LHCN-M2 (cell line): ENCODE results near the gene WDTC1. TPM values are rescaled to one million over a fixed set of nuclear protein-coding genes. Genes with fewer than 3 reads are reported as not detected.

Experiments used
- DNase-seq: peaks from one replicate; pipeline ENCODE4 v3.0.0-alpha.2; 2012; ENCODE audit warnings: low read depth
- total RNA-seq: library from RNA; depleted of rRNA; stranded (reverse); fragments of >200 nt; gene quantifications from 2 replicates; pipeline ENCODE4 v1.2.3, GENCODE V29; 2014; rRNA removed

Gene WDTC1
- total RNA-seq, 1 experiment from 2014 or later, result 19.3 TPM

GRCh38 chr1:27356277-27356618, 121.8 kb downstream of the WDTC1 start:
- DNase-seq, result no peak

- no peak for DNase-seq
Observed at GRCh38 chr1:27356619-27357280, 122.3 kb downstream of the WDTC1 start.

- DNase-seq, result no peak
Observed at GRCh38 chr1:27357281-27358037, 123.0 kb downstream of the WDTC1 start.

Other genes starting within 250 kb of the WDTC1 start
- 22.4 and 27.0 TPM in 2 replicates for gene TRNP1, start 240.9 kb upstream of the WDTC1 start, total RNA-seq
- gene TENT5B, start 221.8 kb upstream of the WDTC1 start, total RNA-seq, result 3.3 and 3.6 TPM in 2 replicates
- gene SLC9A1, start 79.5 kb upstream of the WDTC1 start, total RNA-seq, result 14.9 and 16.7 TPM in 2 replicates
- 50.5 and 52.2 TPM in 2 replicates for gene TMEM222, start 87.5 kb downstream of the WDTC1 start, total RNA-seq
- 0.63 TPM in 1 of 2 replicates, not detected in the other for gene SYTL1, start 107.4 kb downstream of the WDTC1 start, total RNA-seq
- gene MAP3K6, start 132.3 kb downstream of the WDTC1 start, total RNA-seq, result 36.9 and 37.0 TPM in 2 replicates
- gene FCN3, start 140.2 kb downstream of the WDTC1 start, total RNA-seq, result not detected in 2 replicates
- gene CD164L2, start 148.7 kb downstream of the WDTC1 start, total RNA-seq, result not detected in 2 replicates
- 8.1 and 8.7 TPM in 2 replicates for gene GPR3, start 158.0 kb downstream of the WDTC1 start, total RNA-seq